Measurements from ENCODE around the gene SFPQ.
A peak's percentile ranks its signal among the peaks of the same experiment; 100 is the strongest.
"Not testable (repeated sequence)": the region's sequence is repeated elsewhere in the genome, so short reads cannot be mapped to it uniquely, and the experiment has no call there.

The SFPQ gene

GRCh38 chr1:35192853-35193664, at the start of gene SFPQ:
SFPQ (minus strand) TSS chr1:35193145; CDS start chr1:35193049, 96 bp downstream.
- DNase-seq = peak; percentile 99

GRCh38 chr1:35236772-35237171, 43.8 kb upstream of the SFPQ start:
- not testable (repeated sequence) for DNase-seq

- no peak for DNase-seq
These were observed 38.3 kb upstream of the SFPQ start for GRCh38 chr1:35231287-35231686.

- DNase-seq = no peak
These were observed 36.8 kb upstream of the SFPQ start for GRCh38 chr1:35229587-35230360.

GRCh38 chr1:35226546-35226945, 33.6 kb upstream of the SFPQ start:
- no peak for DNase-seq

GRCh38 chr1:35223084-35223630, 30.2 kb upstream of the SFPQ start:
- DNase-seq = no peak

- DNase-seq = peak; percentile 23
These were observed 29.6 kb upstream of the SFPQ start for GRCh38 chr1:35222322-35223083.

- no peak for DNase-seq
These were observed 28.0 kb upstream of the SFPQ start for GRCh38 chr1:35220976-35221375.

GRCh38 chr1:35215346-35215745, 22.4 kb upstream of the SFPQ start:
- DNase-seq = no peak

GRCh38 chr1:35211120-35211414, 18.1 kb upstream of the SFPQ start:
- no peak for DNase-seq

GRCh38 chr1:35210321-35211119, 17.6 kb upstream of the SFPQ start:
- no peak for DNase-seq

GRCh38 chr1:35203295-35203694, 10.3 kb upstream of the SFPQ start:
- DNase-seq = no peak

- DNase-seq = peak; percentile 80
These were observed 9.2 kb upstream of the SFPQ start for GRCh38 chr1:35202048-35202719.

GRCh38 chr1:35201631-35202030, 8.7 kb upstream of the SFPQ start:
- no peak for DNase-seq

- DNase-seq = peak; percentile 91
These were observed 691 bp downstream of the SFPQ start for GRCh38 chr1:35192056-35192852.

GRCh38 chr1:35191429-35192055, 1.4 kb downstream of the SFPQ start:
- DNase-seq = no peak

GRCh38 chr1:35190784-35191183, 2.2 kb downstream of the SFPQ start:
- DNase-seq = no peak

GRCh38 chr1:35188578-35189392, 4.2 kb downstream of the SFPQ start:
- no peak for DNase-seq

GRCh38 chr1:35187816-35188342, 5.1 kb downstream of the SFPQ start:
- DNase-seq = no peak
